Fibroblast of the aortic adventitia (primary cell): ENCODE results near the gene CCDC188. TPM values are rescaled to one million over a fixed set of nuclear protein-coding genes. Genes with fewer than 3 reads are reported as not detected.

ENCODE experiments used
- DNase-seq: peaks from one replicate; pipeline ENCODE4 v3.0.0-alpha.2; 2010; ENCODE audit warnings: low read depth
- H3K4me3 ChIP-seq: 2 replicates; pipeline ENCODE4 v1.5.1; 2011; ENCODE audit warnings: low read depth, mild to moderate bottlenecking, control low read depth, low read length, moderate library complexity
- CTCF ChIP-seq: IDR thresholded peaks from 2 replicates; pipeline ENCODE4 v1.5.1; 2011; ENCODE audit warnings: mild to moderate bottlenecking, low read length, control low read depth, inconsistent platforms; ENCODE audit not compliant: insufficient read depth
- total RNA-seq: library from RNA; depleted of rRNA; stranded (reverse); fragments of >200 nt; gene quantifications from 2 replicates; pipeline ENCODE4 v1.2.3, GENCODE V29; 2012; ENCODE audit warnings: low replicate concordance

Gene CCDC188
- total RNA-seq, 1 donor: 0.45 TPM

DNA sequence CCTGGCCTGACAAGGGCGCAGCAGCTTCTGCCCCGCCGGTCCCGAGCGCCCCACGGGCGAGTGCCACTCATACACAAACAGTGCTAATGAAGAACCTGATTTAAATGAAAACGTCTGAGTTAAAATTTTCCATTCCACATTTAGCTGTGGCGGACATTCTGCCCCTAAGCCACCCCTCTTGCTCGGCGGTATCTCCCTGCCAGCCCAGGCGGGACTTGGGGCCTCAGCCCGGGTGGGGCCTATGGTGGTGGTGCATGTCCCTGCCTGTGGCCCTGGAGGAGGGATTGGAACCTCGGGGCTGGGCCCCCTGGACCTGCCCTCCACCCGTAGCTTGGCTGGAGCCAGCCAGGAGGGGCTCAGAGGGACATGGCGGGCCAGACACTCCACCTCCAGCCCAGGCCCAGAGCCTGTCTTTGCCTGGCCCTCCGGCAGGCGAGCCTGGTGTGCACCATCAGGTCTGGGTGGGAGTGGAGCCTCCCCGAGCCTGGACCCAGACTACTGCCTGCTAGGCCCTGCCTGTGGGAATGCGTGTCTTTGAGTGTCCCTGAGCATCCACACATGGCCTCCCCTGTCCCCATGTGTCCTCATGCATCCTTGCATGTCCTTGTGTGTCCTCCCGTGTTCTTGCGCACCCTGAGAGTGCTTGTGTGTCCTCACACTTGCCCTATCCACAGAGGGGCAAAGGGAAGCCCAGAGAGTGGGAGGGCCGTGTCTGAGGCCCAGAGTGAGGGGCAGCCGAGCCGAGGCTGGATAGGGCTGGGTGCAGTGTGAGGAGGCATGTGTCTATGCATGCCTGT is 14.9 kb downstream of the CCDC188 start:
- no peak overlapping the region for H3K4me3 ChIP-seq
- DNase-seq: no peak
- TF ChIP-seq CTCF: no peak

DNA sequence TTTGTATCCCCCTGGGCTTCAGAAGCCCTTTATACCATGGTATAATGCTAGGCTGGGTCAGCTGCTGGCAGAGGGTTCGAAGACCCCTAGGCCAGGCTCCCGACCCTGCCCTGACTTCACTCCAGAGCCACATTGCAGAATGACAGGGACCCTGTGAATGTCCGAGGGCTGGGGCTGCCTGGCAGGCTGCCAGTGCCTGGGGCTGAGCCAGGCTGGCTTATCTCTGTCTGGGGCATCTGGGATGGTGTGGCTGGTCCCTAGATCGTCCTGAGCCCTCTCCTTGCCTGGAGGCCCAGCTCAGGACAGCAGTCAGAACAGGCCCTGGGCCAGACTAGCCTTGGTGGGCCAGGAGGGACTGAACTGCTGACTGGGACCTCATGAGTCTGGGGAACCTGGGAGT is 15.6 kb downstream of the CCDC188 start:
- DNase-seq: no peak
- TF ChIP-seq CTCF: no peak
- H3K4me3 ChIP-seq: no peak overlapping the region

GRCh38 chr22:20133930-20134549 is 16.8 kb downstream of the CCDC188 start:
- H3K4me3 ChIP-seq: no peak overlapping the region
- DNase-seq: no peak
- no peak for TF ChIP-seq CTCF

GRCh38 chr22:20132686-20133246 is 18.1 kb downstream of the CCDC188 start:
- H3K4me3 ChIP-seq: peak overlapping the region; percentile 81
- DNase-seq: no peak
- TF ChIP-seq CTCF: no peak

- H3K4me3 ChIP-seq: peak overlapping the region; percentile 81
- TF ChIP-seq CTCF: no peak
- no peak for DNase-seq
These were observed 18.8 kb downstream of the CCDC188 start for GRCh38 chr22:20131859-20132685.

DNA sequence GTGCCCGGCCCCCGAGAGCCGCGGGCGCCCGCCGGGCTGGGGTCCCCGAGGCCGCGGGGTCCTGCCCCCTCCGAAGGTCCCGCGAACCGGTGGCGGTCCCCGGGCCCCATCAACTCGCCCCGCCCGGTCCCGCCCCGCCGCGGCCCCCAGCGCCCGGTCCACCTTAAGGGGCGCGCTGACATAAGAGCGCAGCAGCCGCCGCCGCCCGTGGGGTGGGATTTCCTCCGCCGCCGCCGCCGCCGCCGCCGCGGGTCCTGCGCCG is 19.3 kb downstream of the CCDC188 start, which contains the start of gene ZDHHC8:
Gene ZDHHC8 (plus strand): TSS at position 208 of the 262 bp plus-strand sequence. CDS start 144 bp downstream, outside the sequence.
- peak within 1 kb of the TSS; percentile 86 for H3K4me3 ChIP-seq
- no peak for DNase-seq
- TF ChIP-seq CTCF: no peak
